Subcutaneous abdominal adipose tissue (tissue), 5 donors: ENCODE results near the gene DSC3.

Source experiments
- H3K27ac ChIP-seq: one replicate; pipeline ENCODE4 v1.7.0; 2013; ENCODE audit warnings: low read depth, mild to moderate bottlenecking, inconsistent platforms, low read length, moderate library complexity
- H3K27me3 ChIP-seq, 5 donors: one replicate each; pipeline ENCODE4 v1.7.0; 2013; ENCODE audit warnings: low read length in 5 of 5, inconsistent platforms in 1 of 5; ENCODE audit not compliant: control insufficient read depth in 5 of 5, insufficient read depth in 4 of 5
- H3K36me3 ChIP-seq, 5 donors: one replicate each; pipeline ENCODE4 v1.7.0; 2013; ENCODE audit warnings: low read length in 5 of 5; ENCODE audit not compliant: control insufficient read depth in 5 of 5, insufficient read depth in 5 of 5
- H3K4me1 ChIP-seq, 5 donors: one replicate each; pipeline ENCODE4 v1.7.0; 2013; ENCODE audit warnings: low read length in 5 of 5, mild to moderate bottlenecking in 3 of 5, moderate library complexity in 1 of 5; ENCODE audit not compliant: control insufficient read depth in 5 of 5, insufficient read depth in 5 of 5
- H3K4me3 ChIP-seq, 5 donors: one replicate each; pipeline ENCODE4 v1.7.0; 2013; ENCODE audit warnings: low read length in 5 of 5, low read depth in 1 of 5
- H3K9ac ChIP-seq, 5 donors: one replicate each; pipeline ENCODE4 v1.7.0; 2013; ENCODE audit warnings: low read length in 5 of 5, mild to moderate bottlenecking in 4 of 5, moderate library complexity in 3 of 5
- H3K9me3 ChIP-seq, 5 donors: one replicate each; pipeline ENCODE4 v1.7.0; 2013; ENCODE audit warnings: low read length in 5 of 5; ENCODE audit not compliant: control insufficient read depth in 5 of 5
- donor health status: healthy.
- donor health status: healthy.
- donor health status: healthy.
- donor health status: healthy.
- donor health status: healthy.

Gene DSC3

GRCh38 chr18:30957066-30957465 is 85.5 kb downstream of the DSC3 start:
- Histone ChIP-seq H3K27ac (no peak overlapping the region), H3K9me3 (no peaks in the 10 kb centered on the region), H3K36me3 (no peaks in the 10 kb centered on the region), H3K4me1 (no peaks in the 10 kb centered on the region), H3K9ac (no peak overlapping the region), H3K4me3 (no peak overlapping the region), H3K27me3 (no peaks in the 10 kb centered on the region)

- no peaks in the 10 kb centered on the region for H3K27me3 ChIP-seq
- no peak overlapping the region for H3K9ac ChIP-seq
- H3K4me1 ChIP-seq, result no peaks in the 10 kb centered on the region
- no peak overlapping the region for H3K27ac ChIP-seq
- no peaks in the 10 kb centered on the region for H3K36me3 ChIP-seq
- no peaks in the 10 kb centered on the region for H3K9me3 ChIP-seq
- no peak overlapping the region for H3K4me3 ChIP-seq
These were observed 88.3 kb downstream of the DSC3 start for GRCh38 chr18:30954262-30954661.

- H3K36me3 ChIP-seq, result no peaks in the 10 kb centered on the region
- no peak overlapping the region for H3K9ac ChIP-seq
- H3K27me3 ChIP-seq, result no peaks in the 10 kb centered on the region
- peaks cover 0 to 8% (median 3%) of the 10 kb centered on the region in 5 donors for H3K9me3 ChIP-seq
- H3K4me3 ChIP-seq, result no peak overlapping the region
- H3K27ac ChIP-seq, result no peak overlapping the region
- no peaks in the 10 kb centered on the region for H3K4me1 ChIP-seq
These were observed 96.8 kb downstream of the DSC3 start for GRCh38 chr18:30945761-30946160.

DNA sequence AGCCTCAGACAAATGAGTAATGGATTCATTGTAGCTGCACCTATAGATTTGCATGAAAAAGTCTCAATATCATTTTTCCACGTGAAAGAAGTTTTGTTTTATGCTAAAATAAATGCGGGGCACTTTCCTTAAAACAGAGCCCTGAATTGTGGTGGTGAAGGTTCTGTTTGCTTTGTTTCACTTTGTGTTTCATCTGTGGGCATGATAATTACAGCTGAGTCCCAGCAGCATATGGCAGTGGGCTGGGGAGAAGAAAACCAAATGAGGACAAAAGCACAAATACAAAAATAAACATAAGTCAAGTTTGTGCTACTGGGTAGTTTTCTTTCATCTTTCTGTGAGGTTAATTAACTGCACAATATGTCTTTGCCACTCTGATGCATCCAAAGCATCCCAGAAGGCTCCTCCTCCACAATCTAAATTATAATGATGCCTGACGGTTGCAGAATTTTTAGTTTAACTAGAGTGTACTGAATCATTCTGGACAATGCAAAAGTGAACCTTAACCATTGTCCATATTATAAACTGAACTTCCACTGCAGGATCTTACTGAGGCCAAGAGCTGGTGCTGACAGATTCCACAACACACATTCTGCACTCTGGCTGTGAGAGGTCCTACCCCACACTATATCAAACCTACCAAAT is 97.6 kb downstream of the DSC3 start:
- H3K9me3 ChIP-seq, result peaks cover 0 to 12% (median 6%) of the 10 kb centered on the region in 5 donors
- H3K27ac ChIP-seq, result no peak overlapping the region
- no peaks in the 10 kb centered on the region for H3K4me1 ChIP-seq
- H3K4me3 ChIP-seq, result no peak overlapping the region
- no peaks in the 10 kb centered on the region for H3K27me3 ChIP-seq
- no peak overlapping the region for H3K9ac ChIP-seq
- no peaks in the 10 kb centered on the region for H3K36me3 ChIP-seq

DNA sequence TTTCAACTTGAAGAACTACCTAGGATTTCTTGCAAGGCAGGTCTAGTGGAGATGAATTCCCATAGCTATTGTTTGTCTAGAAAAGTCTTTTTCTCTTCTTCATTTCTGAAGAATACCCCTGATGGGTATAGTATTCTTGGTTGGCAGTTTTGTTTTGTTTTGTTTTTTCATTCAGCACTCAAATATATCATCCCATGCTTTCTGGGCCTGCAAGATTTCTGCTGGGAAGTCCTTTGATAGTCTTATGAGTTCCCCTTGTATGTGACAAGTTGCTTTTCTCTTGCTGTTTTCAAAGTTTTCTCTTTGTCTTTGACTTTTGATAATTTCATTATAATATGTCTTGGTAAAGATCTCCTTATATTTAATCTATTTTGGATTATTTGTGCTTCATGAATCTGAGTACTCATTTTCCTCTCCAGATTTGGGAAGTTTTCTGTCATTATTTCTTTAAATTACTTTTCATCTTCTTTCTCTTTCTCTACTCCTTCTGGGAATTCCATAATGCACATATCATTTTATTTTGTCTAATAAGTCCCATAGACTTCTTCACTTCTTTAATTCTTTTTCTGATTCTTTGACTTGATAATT is 101.5 kb downstream of the DSC3 start:
- no peaks in the 10 kb centered on the region for H3K36me3 ChIP-seq
- H3K9ac ChIP-seq, result no peak overlapping the region
- H3K27ac ChIP-seq, result no peak overlapping the region
- peaks cover 0 to 12% (median 6%) of the 10 kb centered on the region in 5 donors for H3K9me3 ChIP-seq
- H3K27me3 ChIP-seq, result no peaks in the 10 kb centered on the region
- H3K4me1 ChIP-seq, result no peaks in the 10 kb centered on the region
- no peak overlapping the region for H3K4me3 ChIP-seq
